K562 (cell line): ENCODE measurements around the gene MAPK13. TPM values are rescaled to one million over a fixed set of nuclear protein-coding genes. Genes with fewer than 3 reads are reported as not detected.

Experiments
- ATAC-seq: fragments of 200-7000 bp; cut with Tn5 transposase; 3 replicates; pipeline ENCODE4 v1.9.1; 2020; ENCODE audit warnings: moderate library complexity
- BruUV-seq: library from RNA; stranded (reverse); fragments of 400-500 nt; replicated peaks from 2 replicates; lab custom pipeline; 2021; lab: Mats Ljungman, UMichigan
- CTCF ChIA-PET: fragments of 300-600 bp; formaldehyde crosslinking; extraction: SDS; loops from one replicate; lab custom pipeline; 2021; ENCODE audit warnings: low intra/inter-chr PET ratio; lab: Yijun Ruan, JAX
- POLR2A ChIA-PET: fragments of 300-600, 350-650 bp; sonication (Branson Sonifier 250); formaldehyde crosslinking; extraction: SDS; loops from one replicate; lab custom pipeline; 2021; ENCODE audit warnings: antibody characterized with exemption, inconsistent platforms; lab: Yijun Ruan, JAX
- DNase-seq, 4 experiments: peaks; one replicate each; pipeline versions ENCODE4 v3.0.0 to v3.0.0-alpha.2; 2011 to 2018; ENCODE audit warnings: low spot score in 3 of 4, mixed read lengths in 3 of 4; ENCODE audit errors: extremely low read depth in 1 of 4
- FAIRE-seq: peaks from 2 replicates; lab custom pipeline; 2011; peaks lifted over from hg19 to GRCh38; lab: Jason Lieb, UNC
- H2AFZ ChIP-seq: 2 replicates; pipeline ENCODE4 v1.6.0; 2011; ENCODE audit warnings: low read depth, low read length, control low read depth, inconsistent platforms
- H3K27ac ChIP-seq: fragments of 200-600 bp; 3 replicates; pipeline ENCODE4 v1.8.0; 2011; ENCODE audit warnings: low read depth, mild to moderate bottlenecking, control low read depth, inconsistent platforms, low read length, moderate library complexity, mixed read lengths; ENCODE audit errors: extremely low read depth
- H3K27me3 ChIP-seq, 2 experiments: fragments of 300-600 bp in 1 of 2; 2 replicates in 1 of 2; 3 replicates in 1 of 2; pipeline versions ENCODE4 v1.6.0 to v1.8.0; 2011; ENCODE audit warnings: inconsistent platforms in 2 of 2, low read length in 2 of 2, mild to moderate bottlenecking in 1 of 2, mixed read lengths in 1 of 2, moderate library complexity in 1 of 2; ENCODE audit not compliant: control insufficient read depth in 2 of 2, insufficient read depth in 2 of 2
- H3K36me3 ChIP-seq: fragments of 300-600 bp; 3 replicates; pipeline ENCODE4 v1.8.0; 2011; ENCODE audit warnings: mild to moderate bottlenecking, low read length, inconsistent platforms; ENCODE audit not compliant: control insufficient read depth, insufficient read depth
- H3K4me1 ChIP-seq, 2 experiments: fragments of 200-600 bp in 1 of 2; replicated peaks in 1 of 2; 2 replicates in 1 of 2; 3 replicates in 1 of 2; pipeline versions ENCODE4 v1.5.1 to v1.8.0; 2011; ENCODE audit warnings: inconsistent platforms in 2 of 2, low read length in 2 of 2, mild to moderate bottlenecking in 1 of 2, mixed read lengths in 1 of 2, moderate library complexity in 1 of 2; ENCODE audit not compliant: control insufficient read depth in 2 of 2, insufficient read depth in 2 of 2
- H3K4me2 ChIP-seq: 2 replicates; pipeline ENCODE4 v1.6.1; 2011; ENCODE audit warnings: low read length, control low read depth, inconsistent platforms, mixed read lengths; ENCODE audit not compliant: insufficient read depth
- H3K4me3 ChIP-seq: fragments of 200-600 bp; sonication (generic), shearing (Covaris generic); 2 replicates; pipeline ENCODE4 v1.5.1; 2016; ENCODE audit warnings: control low read depth, inconsistent platforms
- H3K79me2 ChIP-seq: fragments of 200-600 bp; 3 replicates; pipeline ENCODE4 v1.8.0; 2011; ENCODE audit warnings: low read length, inconsistent platforms; ENCODE audit not compliant: control insufficient read depth, insufficient read depth
- H3K9ac ChIP-seq, 2 experiments: 2 replicates each; pipeline versions ENCODE4 v1.6.0 to v1.6.1; 2011; ENCODE audit warnings: low read depth in 2 of 2, low read length in 2 of 2, control low read depth in 1 of 2, inconsistent platforms in 1 of 2, mild to moderate bottlenecking in 1 of 2, mixed read lengths in 1 of 2; ENCODE audit not compliant: insufficient read depth in 1 of 2
- H3K9me1 ChIP-seq: one replicate; pipeline ENCODE4 v1.6.0; 2011; ENCODE audit warnings: inconsistent platforms, mild to moderate bottlenecking, low read length, moderate library complexity; ENCODE audit not compliant: control insufficient read depth, insufficient read depth
- H3K9me3 ChIP-seq: replicated peaks from 2 replicates; pipeline ENCODE4 v1.5.1; 2011; ENCODE audit warnings: low read depth, low read length, inconsistent platforms; ENCODE audit not compliant: control insufficient read depth, insufficient read depth
- H4K20me1 ChIP-seq: replicated peaks from 2 replicates; pipeline ENCODE4 v1.6.1; 2011; ENCODE audit warnings: low read length, inconsistent platforms, mixed read lengths; ENCODE audit not compliant: control insufficient read depth, insufficient read depth
- CREB3L1 ChIP-seq: fragments of 450-650 bp; IDR thresholded peaks from 2 replicates; pipeline ENCODE4 v1.6.1; 2014; ENCODE audit warnings: low read depth, mild to moderate bottlenecking, moderate library complexity, borderline replicate concordance
- ZBTB5 ChIP-seq: fragments of 450-650 bp; IDR thresholded peaks from 2 replicates; pipeline ENCODE4 v1.6.1; 2017; ENCODE audit warnings: antibody characterized with exemption
- WGBS: fragments of 100-300 bp; shearing (Covaris generic); methylation state at CpG from one replicate; pipeline ENCODE4 v1.1.6; 2016; ENCODE audit warnings: low coverage, mixed read lengths; ENCODE audit not compliant: insufficient coverage; ENCODE audit errors: missing lambda C conversion rate; 5-methylcytosine and 5-hydroxymethylcytosine counted together
- in situ Hi-C: fragments of 300-500 bp; cut with MboI; formaldehyde crosslinking; loops from 4 replicates; pipeline ENCODE4 v1.15.0; 2018; ENCODE audit warnings: inconsistent platforms, mixed read lengths
- intact Hi-C: fragments of 100-400 bp; cut with micrococcal nuclease; formaldehyde crosslinking; loops from 2 replicates; pipeline ENCODE4 v1.14.2; 2022
- polyA plus RNA-seq, 8 experiments: library from polyadenylated mRNA; depleted of rRNA in 4 of 8; stranded (reverse) in 5 of 8; unstranded in 3 of 8; fragments of >200 nt; fragmentation: Nextera tagmentation in 2 of 8; fragmentation: Illumina TruSeq in 1 of 8; extraction: Ambion mirVana in 2 of 8; extraction: Trizol in 1 of 8; gene quantifications; 2 replicates each; pipeline versions ENCODE4 v1.2.1 to v1.2.3, GENCODE V29; 2011 to 2014; ENCODE audit warnings: inconsistent platforms in 1 of 8, missing spikeins in 1 of 8
- total RNA-seq, 7 experiments: library from RNA; depleted of rRNA in 6 of 7; stranded (reverse); fragments of >200 nt in 6 of 7; fragmentation: Illumina TruSeq in 2 of 7; extraction: Trizol in 2 of 7; gene quantifications; 2 replicates each; pipeline versions ENCODE4 v1.2.1 to v1.2.3, GENCODE V29; 2011 to 2021; ENCODE audit warnings: low replicate concordance in 1 of 7

The MAPK13 gene
- total and polyA plus RNA-seq, 9 of the 15 experiments (the other 6 are each of a cell fraction or from before 2014, with no cell fraction given) = 0.03 to 2.3 (median 0.48) TPM; not detected in 1

GRCh38 chr6:36102853-36103252 is 27.5 kb upstream of the MAPK13 start:
- POLR2A ChIA-PET = interaction anchor here (1.0 kb wide), 1 partner anchor 18 kb away, joined by 5 read pairs; no protein-coding TSS in a partner anchor
- no peak for TF ChIP-seq CREB3L1
- 66% methylated on average over 4 of the region's 4 CpGs for WGBS

DNA sequence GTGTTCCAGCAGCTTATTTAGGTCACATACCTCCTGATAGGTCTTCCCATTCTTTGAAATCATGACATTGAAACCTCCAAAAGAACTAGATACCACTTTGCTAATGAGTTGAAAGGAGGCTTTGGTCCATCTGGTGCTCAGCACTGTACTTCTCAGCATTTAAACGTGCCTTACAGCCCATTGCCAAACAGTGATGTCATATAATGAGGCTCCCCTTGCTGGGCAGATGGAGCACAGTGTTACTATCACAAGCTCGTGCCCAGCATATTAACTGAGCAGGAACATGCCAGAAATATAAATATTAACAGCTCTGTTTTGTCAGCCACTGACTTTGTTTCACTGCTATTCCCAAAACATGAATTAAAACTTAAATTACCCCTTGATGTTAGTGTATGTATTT is 25.5 kb upstream of the MAPK13 start:
- ChIA-PET POLR2A (interaction anchor here (0.6 to 2.6 kb wide), 3 partner anchors 14 to 206 kb away, joined by 3 to 9 read pairs (median 4); no protein-coding TSS in a partner anchor), CTCF (no interaction called here)
- FAIRE-seq (no peak), ATAC-seq (no peak), DNase-seq (no peak)
- in situ Hi-C loops (no loop called here), intact Hi-C loops (no loop called here)
- peaks cover 3% of the 10 kb centered on the region for H3K9me1 ChIP-seq
- H3K4me2 ChIP-seq = no peak overlapping the region
- peaks cover 1% of the 10 kb centered on the region; the same call in 1 of the 2 replicates for H3K9me3 ChIP-seq
- no peak for TF ChIP-seq ZBTB5
- H3K36me3 ChIP-seq = peaks cover 69% of the 10 kb centered on the region
- peaks cover 4 to 6% of the 10 kb centered on the region in 2 experiments for H3K4me1 ChIP-seq
- no peaks in the 10 kb centered on the region for H3K79me2 ChIP-seq
- H3K27me3 ChIP-seq = no peaks in the 10 kb centered on the region
- H3K9ac ChIP-seq = no peak overlapping the region
- no peak overlapping the region for H2AFZ ChIP-seq
- WGBS = 70% methylated on average over 2 of the region's 2 CpGs
- H3K27ac ChIP-seq = no peak overlapping the region
- H3K4me3 ChIP-seq = no peak overlapping the region
- no peaks in the 10 kb centered on the region for H4K20me1 ChIP-seq
- BruUV-seq = no TSS peak

More at GRCh38 chr6:36102853-36103252, 27.5 kb upstream of the MAPK13 start:
- Histone ChIP-seq H3K36me3 (peaks cover 50% of the 10 kb centered on the region), H3K27me3 (no peaks in the 10 kb centered on the region), H3K9me1 (peaks cover 3% of the 10 kb centered on the region), H3K27ac (no peak overlapping the region), H2AFZ (no peak overlapping the region), H4K20me1 (no peaks in the 10 kb centered on the region), H3K4me3 (no peak overlapping the region), H3K79me2 (no peaks in the 10 kb centered on the region), H3K9me3 (peaks cover 1% of the 10 kb centered on the region; the same call in 1 of the 2 replicates), H3K4me2 (no peak overlapping the region), H3K9ac (no peak overlapping the region), H3K4me1 (peaks cover 9 to 24% of the 10 kb centered on the region in 2 experiments)
- FAIRE-seq (no peak), ATAC-seq (no peak), DNase-seq (no peak)
- CTCF ChIA-PET = no interaction called here
- BruUV-seq = no TSS peak
- in situ Hi-C loops (no loop called here), intact Hi-C loops (no loop called here)
